ENCODE data around the gene CHCHD3. TPM values are rescaled to one million over a fixed set of nuclear protein-coding genes. Genes with fewer than 3 reads are reported as not detected.

CHCHD3 gene
- total RNA-seq, 4 donors from 2014 or later = 33.9 to 37.2 (median 35.8) TPM

- Histone ChIP-seq H3K4me3 (no peak overlapping the region), H3K9me3 (no peaks in the 10 kb centered on the region), H3K27ac (no peak overlapping the region), H3K4me1 (no peaks in the 10 kb centered on the region), H3K36me3 (no peaks in the 10 kb centered on the region), H3K27me3 (no peaks in the 10 kb centered on the region)
- whole genome bisulfite sequencing = 90% methylated on average over 5 of the region's 5 CpGs
- TF ChIP-seq POLR2AphosphoS5 (IDR thresholded peaks at IDR 0.05) = no peak
- TF ChIP-seq POLR2A (IDR thresholded peaks at IDR 0.05) = no peak
- no peak for TF ChIP-seq CTCF (IDR thresholded peaks at IDR 0.05)
- TF ChIP-seq EP300 (IDR thresholded peaks at IDR 0.05) = no peak
- DNase-seq (ENCODE audit: low spot score in 2 of 2) = no peak
Observed at GRCh38 chr7:132764762-132765161, 317.1 kb downstream of the CHCHD3 start.

GRCh38 chr7:132760866-132761265 lies 321.0 kb downstream of the CHCHD3 start:
- Histone ChIP-seq H3K36me3 (no peaks in the 10 kb centered on the region), H3K27me3 (no peaks in the 10 kb centered on the region), H3K4me1 (no peaks in the 10 kb centered on the region), H3K4me3 (no peak overlapping the region), H3K27ac (no peak overlapping the region), H3K9me3 (no peaks in the 10 kb centered on the region)
- TF ChIP-seq POLR2A (IDR thresholded peaks at IDR 0.05) (no peak), EP300 (IDR thresholded peaks at IDR 0.05) (no peak), POLR2AphosphoS5 (IDR thresholded peaks at IDR 0.05) (no peak), CTCF (IDR thresholded peaks at IDR 0.05) (no peak)
- WGBS = 61% methylated on average over 7 of the region's 7 CpGs
- no peak for DNase-seq (ENCODE audit: low spot score in 2 of 2)

- Histone ChIP-seq H3K9me3 (no peaks in the 10 kb centered on the region), H3K27ac (no peak overlapping the region), H3K4me3 (no peak overlapping the region), H3K4me1 (no peaks in the 10 kb centered on the region), H3K36me3 (no peaks in the 10 kb centered on the region), H3K27me3 (no peaks in the 10 kb centered on the region)
- no peak for DNase-seq (ENCODE audit: low spot score in 2 of 2)
- 77% methylated on average over 2 of the region's 2 CpGs for WGBS
- no peak for TF ChIP-seq CTCF (IDR thresholded peaks at IDR 0.05)
- no peak for TF ChIP-seq POLR2AphosphoS5 (IDR thresholded peaks at IDR 0.05)
- TF ChIP-seq POLR2A (IDR thresholded peaks at IDR 0.05) = no peak
- TF ChIP-seq EP300 (IDR thresholded peaks at IDR 0.05) = no peak
Observed at GRCh38 chr7:132760244-132760623, 321.7 kb downstream of the CHCHD3 start.

GRCh38 chr7:132759482-132760243 lies 322.2 kb downstream of the CHCHD3 start:
- Histone ChIP-seq H3K27me3 (no peaks in the 10 kb centered on the region), H3K9me3 (no peaks in the 10 kb centered on the region), H3K4me1 (no peaks in the 10 kb centered on the region), H3K4me3 (no peak overlapping the region), H3K36me3 (no peaks in the 10 kb centered on the region), H3K27ac (no peak overlapping the region)
- no peak for DNase-seq (ENCODE audit: low spot score in 2 of 2)
- TF ChIP-seq POLR2A (IDR thresholded peaks at IDR 0.05) = no peak
- TF ChIP-seq POLR2AphosphoS5 (IDR thresholded peaks at IDR 0.05) = no peak
- TF ChIP-seq EP300 (IDR thresholded peaks at IDR 0.05) = no peak
- TF ChIP-seq CTCF (IDR thresholded peaks at IDR 0.05) = no peak
- WGBS = 77% methylated on average over 15 of the region's 15 CpGs

- H3K36me3 ChIP-seq = no peaks in the 10 kb centered on the region
- no peak for TF ChIP-seq CTCF (IDR thresholded peaks at IDR 0.05)
- no peak overlapping the region for H3K4me3 ChIP-seq
- DNase-seq (ENCODE audit: low spot score in 2 of 2) = no peak
- H3K27ac ChIP-seq = no peak overlapping the region
- H3K27me3 ChIP-seq = no peaks in the 10 kb centered on the region
- H3K4me1 ChIP-seq = no peaks in the 10 kb centered on the region
- 90% methylated on average over 5 of the region's 5 CpGs for WGBS
- H3K9me3 ChIP-seq = no peaks in the 10 kb centered on the region
Observed at GRCh38 chr7:132758986-132759385, 322.9 kb downstream of the CHCHD3 start.
